Measurements from ENCODE around the gene KDM6A.
"Not testable (repeated sequence)": the region's sequence is repeated elsewhere in the genome, so short reads cannot be mapped to it uniquely, and the experiment has no call there.

The KDM6A gene

DNA sequence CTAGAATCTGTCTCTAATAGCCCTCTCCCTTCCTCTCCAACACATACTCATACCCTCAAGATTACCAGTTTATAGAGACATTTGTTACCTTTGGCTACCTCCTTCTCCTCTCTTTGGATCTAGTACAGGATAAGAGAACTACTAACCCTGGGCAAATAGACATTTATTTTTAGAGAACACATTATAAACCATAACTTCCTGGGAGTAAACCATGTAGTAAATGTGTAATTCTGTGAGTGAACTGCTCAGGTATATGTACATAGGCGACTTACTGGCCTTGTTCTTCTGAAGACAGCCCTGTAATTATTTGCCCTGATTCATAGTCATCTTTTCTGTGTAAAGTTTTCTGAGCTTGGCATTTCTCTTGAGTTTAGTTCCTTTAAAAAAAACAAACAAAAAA, 94.2 kb downstream of the KDM6A start:
- DNase-seq = no peak

DNA sequence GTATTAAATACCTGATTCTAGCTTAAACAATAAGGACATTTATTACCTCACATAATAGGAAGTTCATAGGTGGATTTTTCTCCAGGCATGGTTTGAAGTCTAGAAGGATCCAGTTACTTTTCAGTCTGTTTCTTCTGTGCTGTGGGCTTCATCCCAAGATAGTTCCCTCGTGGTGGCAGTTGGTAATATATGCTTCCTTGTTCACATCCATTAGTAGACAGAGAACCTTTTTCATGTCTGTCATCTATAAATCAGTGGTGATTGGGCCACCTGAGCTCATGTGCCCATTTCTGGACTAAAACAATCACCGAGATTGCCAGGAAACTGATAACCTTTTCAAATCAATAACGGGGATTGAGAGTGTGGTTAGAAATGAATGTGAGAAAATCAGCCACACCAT, 97.7 kb downstream of the KDM6A start:
- DNase-seq = no peak

- DNase-seq = no peak
These were observed 98.7 kb downstream of the KDM6A start for GRCh38 chrX:44971674-44972073.

DNA sequence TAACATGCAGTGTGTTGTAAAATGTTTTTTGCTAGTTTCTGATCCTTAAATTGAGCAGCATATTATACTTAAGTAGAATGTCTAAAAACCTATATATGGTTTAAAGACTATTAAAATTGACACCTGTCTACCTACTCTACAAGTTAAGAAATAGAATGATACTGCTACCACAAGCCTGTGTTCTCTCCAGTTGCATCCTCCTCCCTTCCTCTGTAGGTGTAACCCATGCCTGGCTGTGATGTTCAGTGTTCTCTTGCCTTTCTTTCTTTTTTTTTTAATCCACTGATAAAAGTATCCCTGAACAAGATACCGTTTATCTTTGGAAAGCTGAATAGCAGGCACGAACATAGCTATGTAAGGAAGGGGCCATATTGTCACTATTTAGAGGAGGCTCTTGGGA, 99.1 kb downstream of the KDM6A start:
- DNase-seq = no peak

DNA sequence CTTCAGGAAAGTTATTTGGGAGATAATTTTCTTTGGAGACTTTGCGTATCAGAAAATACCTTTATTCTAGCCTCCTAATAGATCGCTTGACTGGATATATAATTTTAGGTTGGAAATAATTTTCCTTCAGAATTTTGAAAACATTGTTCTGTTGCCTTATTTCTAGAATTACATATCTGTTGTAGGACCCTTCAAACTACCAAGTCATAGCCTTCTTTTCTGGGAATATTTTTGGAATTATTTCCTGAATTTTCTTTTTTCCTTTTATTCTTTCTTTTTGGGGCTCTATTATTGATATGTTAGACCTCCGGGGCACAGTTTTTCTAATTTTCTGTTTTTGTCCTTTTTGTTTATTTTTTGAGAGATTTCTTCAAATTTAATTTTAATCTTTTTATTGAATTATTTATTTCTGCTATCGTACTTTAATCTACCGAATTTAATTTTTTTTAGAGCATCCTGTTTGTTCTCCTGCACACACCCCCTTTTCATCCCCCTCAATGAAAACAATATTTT, 100.5 kb downstream of the KDM6A start:
- no peak for DNase-seq

DNA sequence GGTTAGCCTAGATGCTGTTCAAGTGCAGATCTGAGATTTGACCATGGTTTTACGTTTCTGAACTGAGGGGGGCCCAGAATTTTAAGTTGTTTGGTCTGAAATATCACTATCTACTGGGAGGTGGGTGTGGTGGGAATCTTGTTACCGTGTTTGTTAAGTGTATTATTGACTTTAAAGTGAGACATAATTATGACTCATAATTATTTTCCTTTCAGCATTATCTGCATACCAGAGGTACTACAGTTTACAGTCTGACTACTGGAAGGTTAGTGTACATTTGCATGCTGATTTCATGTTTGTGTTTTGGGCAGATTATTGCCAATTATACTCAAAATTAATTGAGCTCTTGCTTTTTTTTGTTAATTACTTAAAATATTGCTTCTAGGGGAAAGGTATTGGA, 101.5 kb downstream of the KDM6A start:
- no peak for DNase-seq

DNA sequence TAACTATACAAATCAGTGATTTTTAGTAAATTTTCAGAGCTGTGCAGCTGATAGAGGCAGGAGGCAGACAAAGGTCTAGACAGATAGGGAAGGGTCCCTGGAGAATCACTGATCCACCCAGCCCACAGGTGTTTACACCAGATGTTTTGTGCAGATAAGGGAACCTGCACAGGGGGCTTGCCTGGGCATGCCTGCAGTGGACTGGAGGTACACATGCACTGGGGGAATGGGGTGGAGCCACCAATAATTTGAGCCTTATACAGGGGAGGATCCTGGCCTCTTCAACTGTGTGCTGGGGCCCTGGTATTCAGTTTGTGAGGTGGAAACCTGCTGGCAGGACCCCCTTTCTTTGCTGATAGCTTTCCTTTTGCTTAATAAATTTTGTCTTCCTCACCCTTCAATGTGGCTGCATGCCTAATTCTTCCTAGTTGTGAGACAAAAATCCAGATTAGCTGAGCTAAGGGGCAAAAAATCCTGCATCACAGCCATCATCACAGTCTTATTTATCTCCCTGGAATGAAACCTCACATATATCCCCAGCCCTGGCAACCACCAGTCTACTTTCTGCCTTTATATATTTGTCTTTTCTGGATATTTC, 102.8 kb downstream of the KDM6A start:
- no peak for DNase-seq

DNA sequence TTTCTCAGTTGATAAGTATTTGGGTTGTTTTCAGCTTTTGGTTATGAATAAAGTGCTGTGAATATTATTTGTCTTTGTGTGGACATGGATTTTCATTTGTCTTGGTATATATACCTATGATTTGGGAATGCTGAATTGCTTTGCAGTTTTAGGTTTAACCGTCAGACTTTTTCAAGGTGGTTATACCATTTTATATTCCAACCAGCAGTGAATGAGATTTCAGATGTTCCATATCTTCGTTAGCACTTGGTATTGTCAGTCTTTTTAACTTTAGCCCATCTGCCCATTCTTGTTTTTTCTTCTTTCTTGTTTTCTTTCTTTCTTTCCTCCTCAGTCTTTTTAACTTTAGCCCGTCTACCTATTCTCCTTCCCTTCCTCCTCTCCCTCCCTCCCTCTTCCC, 106.0 kb downstream of the KDM6A start:
- no peak for DNase-seq

- no peak for DNase-seq
These were observed 107.4 kb downstream of the KDM6A start for GRCh38 chrX:44980403-44980802.

DNA sequence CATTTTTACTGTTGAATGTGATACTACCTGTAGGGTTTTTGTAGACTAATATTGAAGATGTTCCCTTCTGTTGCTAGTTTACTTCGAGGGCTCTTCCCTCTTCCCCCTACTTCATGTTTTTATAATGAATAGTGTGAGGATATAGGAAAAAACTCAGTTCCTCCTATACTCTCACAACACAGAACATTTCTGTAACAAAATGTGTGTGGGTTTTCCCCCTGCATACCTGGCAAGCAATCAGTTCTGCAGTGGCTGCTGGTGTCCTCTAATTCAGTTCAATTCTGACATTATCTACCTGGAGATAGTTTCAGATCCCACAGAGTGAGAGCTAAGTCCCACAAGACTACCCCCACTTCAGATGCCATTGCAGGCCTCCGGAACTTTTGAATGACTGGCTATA, 107.9 kb downstream of the KDM6A start:
- DNase-seq = no peak

GRCh38 chrX:44989995-44990770, 117.2 kb downstream of the KDM6A start:
- no peak for DNase-seq

DNA sequence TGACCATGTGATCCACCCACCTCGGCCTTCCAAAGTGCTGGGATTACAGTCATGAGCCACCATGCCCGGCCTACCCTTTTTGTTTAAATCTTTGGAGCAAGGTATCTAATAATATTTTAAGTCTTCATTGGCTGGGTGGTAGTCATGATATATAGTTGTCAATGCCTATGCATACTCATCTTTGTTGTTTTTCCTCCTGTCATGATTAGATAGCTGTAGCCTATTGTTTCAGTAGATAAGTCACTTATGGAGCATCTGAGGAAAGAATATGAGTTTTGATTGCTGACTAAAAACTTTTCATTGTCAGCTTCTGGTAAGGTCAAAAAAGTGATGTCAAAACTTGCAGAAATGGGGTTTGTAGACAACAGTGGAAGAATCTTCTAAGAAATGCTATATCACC, 119.8 kb downstream of the KDM6A start:
- no peak for DNase-seq

- DNase-seq = no peak
These were observed 123.3 kb downstream of the KDM6A start for GRCh38 chrX:44996277-44996676.

DNA sequence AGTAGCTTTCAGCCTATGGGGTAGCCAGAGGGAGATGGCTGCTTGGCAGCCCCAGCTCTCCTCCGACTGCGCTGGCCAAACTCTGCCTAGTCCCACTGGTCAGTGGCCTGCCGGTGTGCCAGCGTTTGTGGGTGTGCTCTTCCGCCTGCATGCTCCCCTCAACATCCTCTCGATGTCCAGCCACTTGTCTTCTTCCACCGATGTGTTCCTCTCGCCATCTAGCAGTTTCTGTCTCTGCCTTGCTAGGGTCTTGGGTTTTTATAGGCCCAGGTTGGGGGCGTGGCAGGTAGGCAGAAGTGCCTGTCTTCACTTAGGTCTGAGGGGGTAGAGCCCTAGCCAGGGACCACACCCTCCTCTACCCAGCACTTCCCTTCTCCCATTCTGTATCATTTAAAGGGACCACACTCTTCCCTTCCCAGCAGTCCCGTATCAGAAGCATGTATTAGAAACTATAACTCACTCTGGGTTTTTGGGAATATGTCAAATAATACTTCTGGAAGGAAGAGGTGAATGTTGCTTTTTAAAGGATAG, 124.4 kb downstream of the KDM6A start:
- DNase-seq = no peak

DNA sequence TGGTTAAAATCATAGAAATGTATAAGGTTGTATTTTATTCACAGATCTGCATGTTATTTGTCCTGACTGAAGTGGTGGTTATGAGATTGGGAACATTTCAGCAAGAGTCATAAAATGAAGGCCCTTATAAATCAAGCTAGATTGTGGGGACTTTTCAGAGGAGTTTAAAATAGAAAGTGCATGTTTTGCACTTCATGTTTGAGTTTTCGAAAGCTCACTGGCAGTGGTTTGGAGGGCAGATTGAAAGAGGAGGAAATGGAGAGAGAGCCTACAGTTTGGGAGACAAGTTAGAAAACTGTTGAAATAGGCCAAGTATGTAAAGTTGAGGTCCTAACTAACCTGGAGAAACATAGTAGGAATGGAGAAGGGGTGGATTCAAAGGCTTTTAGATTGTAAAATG, 124.9 kb downstream of the KDM6A start:
- DNase-seq = no peak

- DNase-seq = not testable (repeated sequence)
These were observed 126.2 kb downstream of the KDM6A start for GRCh38 chrX:44999237-44999636.

- not testable (repeated sequence) for DNase-seq
These were observed 126.9 kb downstream of the KDM6A start for GRCh38 chrX:44999872-45000271.

GRCh38 chrX:45001048-45001447, 128.1 kb downstream of the KDM6A start:
- no peak for DNase-seq

GRCh38 chrX:45003085-45003484, 130.1 kb downstream of the KDM6A start:
- DNase-seq = no peak

DNA sequence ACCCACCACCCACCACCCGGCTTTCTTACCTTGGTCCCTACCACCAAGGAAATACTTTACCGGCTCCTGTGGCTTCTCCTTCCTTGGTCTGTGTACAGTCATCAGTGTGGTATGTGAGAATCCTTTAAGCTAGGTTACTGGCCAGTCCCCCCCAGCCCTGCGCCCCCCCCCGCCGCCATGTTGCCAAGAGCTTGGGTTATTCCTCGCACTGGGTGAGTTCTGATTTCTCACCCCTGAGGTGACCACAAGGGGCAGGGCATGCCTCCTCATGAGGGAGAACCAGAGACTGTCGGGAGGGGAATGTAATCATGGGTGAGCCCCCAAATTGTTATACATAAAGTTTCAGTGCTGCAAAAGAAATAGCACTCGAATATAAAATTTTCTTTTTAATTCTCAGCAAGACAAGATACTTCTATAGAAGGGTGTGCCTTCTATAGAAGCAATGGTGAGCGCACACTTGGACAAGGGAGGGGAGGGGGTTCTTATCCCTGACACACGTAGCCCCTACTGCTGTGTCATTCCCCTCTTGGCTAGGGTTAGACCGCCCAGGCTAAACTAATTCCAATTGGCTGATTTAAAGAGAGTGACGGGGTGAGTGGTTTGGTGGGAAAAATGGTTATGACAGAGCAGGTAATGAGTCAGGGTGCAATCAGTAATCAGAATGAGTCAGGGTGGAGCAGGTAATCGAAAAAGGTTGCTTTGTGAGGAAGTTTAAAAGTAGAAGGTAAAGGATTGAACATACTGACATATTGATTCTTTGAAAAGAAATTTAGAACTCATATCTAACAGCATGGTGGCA, 133.2 kb downstream of the KDM6A start:
- DNase-seq = no peak

DNA sequence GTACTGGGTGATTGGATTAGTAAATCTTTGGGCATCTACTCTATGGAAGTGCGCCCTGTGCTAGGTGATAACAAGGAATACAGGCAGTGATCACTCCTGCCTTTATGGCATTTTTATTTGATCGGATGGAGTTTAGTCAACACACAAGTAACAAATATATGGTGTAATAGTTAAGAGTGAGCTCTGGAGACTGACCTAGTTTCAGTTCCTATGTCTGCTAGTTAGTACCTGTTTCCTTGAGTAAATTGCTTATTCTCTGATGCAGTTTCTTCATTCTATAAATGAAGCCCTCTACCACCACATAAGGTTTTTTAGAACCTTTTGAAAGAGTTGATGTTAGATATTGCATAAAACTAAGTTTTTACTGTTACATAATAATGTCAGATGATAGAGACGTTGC, 134.6 kb downstream of the KDM6A start:
- DNase-seq = no peak

DNA sequence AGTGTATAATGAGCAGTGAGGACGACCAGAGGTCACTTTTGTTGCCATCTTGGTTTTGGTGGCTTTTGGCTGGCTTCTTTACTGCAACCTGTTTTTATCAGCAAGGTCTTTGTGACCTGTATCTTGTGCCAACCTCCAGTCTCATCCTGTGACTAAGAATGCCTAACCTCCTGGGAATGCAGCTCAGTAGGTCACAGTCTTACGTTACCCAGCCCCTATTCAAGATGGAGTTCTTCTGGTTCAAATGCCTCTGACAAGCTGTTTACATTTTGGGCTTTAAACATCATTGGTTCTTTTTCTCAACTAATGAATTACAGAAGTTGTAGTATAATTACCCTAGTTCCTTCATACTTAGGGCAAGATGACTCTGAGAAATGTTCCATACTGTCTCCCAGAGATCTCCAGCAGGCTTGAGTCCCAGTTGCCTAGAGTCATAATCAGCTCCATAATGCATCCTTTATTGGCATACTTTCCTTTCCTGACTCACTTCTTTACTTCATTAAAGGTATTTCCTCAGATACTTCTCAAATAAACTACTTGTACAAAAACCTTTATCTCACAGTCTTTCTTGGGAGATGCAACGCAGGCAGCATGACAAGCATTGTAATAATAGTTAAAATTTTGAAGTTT, 136.5 kb downstream of the KDM6A start:
- DNase-seq = no peak

DNA sequence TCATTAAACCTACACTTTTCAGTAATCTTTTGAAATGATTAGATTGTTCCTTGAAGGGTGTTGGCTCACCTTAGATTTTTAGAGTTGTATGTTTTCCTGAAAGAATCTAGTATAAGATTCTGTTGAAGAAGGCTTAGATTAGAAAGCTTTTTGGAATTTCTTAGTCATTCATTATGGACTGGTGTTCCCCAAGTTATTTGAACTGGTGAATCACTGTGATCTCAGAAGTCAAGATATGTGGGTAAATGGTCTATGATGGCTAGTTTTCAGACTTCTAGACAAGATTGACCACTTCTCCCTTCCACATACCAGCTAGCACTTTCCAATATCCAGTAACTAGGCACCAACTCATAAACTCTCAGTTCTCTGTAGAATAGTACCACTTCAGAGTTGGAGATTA, 138.1 kb downstream of the KDM6A start:
- DNase-seq = no peak
